Ramos (cell line): ENCODE results near the gene UNC50.
"Not testable (repeated sequence)": the region's sequence is repeated elsewhere in the genome, so short reads cannot be mapped to it uniquely, and the experiment has no call there.

Experiments used
- in situ Hi-C: fragments of 300-500 bp; cut with MboI; formaldehyde crosslinking; loops from one replicate; pipeline ENCODE4 v1.14.3; 2022; ENCODE audit warnings: low sequenced_read_pairs; ENCODE audit not compliant: unreplicated experiment

UNC50 gene

DNA sequence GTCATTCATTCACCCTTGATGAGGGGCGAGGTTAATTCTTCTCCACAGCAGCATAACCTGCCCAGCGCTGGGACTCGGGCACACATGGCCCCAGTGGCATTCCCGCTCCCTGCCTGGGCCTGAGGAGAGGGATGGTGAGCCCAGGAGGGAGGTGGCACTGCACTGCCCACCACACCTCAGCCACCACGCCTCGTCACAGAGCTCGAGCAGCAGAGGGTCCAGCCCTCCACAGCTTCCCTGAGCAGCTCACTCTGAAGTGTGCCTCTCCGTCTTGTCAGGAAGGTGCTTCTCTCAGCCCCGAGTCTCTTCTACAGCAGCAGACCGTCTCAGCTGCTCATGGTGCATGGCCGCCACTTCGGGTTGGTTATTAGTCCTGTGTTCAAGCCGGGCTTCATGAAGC is 35.0 kb upstream of the UNC50 start:
- in situ Hi-C loops, result no loop called here

DNA sequence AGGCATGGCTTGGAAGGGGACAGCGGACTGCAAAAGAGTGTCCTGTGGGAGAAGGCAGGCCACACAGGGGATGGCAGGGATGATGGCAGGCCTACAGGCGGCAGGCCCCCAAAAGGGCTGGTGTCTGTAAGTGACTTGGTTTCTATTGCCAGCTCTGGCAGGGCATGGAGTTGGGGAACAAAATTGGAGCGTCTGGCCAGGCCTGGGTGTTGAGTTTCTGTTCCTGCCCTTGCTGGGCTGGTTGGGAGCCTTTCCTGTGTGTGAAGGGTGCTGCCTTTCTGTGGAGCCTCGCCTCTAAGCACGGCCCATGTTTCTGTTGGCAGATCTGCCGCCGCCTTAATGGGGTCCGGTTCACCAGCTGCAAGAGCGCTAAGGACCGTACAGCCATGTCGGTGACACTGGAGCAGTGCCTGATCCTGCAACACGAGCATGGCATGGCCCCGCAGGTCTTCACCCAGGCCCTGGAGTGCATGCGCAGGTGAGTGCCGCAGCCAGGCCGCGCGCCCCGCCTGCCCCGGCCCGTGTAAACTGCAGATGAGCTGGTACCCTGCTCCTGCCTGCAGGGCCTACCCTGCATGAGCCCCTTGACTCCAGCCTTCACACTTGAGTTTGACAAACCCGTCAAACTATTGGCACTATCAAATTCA is 31.6 kb upstream of the UNC50 start:
- in situ Hi-C loops, result no loop called here

DNA sequence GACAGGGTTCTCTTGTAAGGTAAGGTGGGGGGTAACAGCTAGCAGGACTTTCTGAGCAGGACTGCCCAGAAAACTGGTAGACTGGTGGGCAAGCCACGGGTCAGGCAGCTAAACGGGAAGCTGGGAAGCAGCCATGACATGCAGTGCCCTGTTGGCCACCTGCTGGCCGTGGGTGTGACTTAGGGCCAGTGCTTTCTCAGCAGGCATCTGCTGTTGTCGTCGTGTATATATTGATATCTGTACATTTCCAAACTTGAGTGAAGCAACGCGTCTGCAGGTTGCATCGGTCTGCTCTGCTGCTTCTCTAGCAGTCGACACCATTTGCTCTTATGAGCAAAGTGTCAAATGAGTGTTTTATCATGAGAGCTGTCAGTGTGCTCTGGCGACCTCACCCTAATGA is 31.1 kb upstream of the UNC50 start:
- in situ Hi-C loops, result no loop called here

DNA sequence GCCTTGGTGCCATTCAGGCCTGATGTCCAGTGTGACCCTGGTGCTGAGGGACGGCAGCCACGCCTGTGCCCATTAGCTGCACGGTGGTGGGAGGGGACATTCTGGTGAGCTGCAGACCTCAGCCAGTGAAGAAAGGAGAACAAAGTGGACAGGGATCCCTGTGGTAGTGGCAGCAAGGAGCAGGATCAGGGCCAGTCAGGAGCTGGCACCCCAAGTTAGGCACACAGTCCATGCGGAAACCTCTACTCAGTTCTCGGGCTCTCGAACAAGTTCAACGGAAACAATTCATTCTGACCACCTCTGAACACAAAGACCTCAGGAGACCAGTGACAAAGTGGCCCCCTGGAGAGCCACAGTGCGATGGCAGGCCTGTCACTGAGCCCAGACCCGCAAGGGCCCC is 30.2 kb upstream of the UNC50 start:
- in situ Hi-C loops, result no loop called here

DNA sequence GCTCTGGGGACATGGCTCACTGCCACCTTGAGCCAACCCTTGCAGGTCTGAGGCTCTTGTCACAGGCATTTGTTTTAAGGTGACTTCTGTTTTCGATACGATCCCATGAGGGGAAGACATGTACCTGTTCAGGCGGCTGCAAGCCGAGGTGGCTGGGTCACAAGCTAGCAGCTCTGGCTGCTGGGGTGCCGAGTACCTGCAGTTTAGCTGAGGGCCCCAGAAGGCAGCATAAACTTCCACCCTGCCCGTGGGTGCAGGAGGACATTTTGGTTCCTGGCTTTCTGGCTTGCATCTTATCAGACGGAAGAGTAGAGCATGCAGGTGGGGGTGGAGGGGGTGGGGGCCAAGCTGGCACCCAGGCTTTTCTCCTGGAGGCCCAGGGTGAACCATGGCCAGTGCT is 28.5 kb upstream of the UNC50 start:
- in situ Hi-C loops, result no loop called here

DNA sequence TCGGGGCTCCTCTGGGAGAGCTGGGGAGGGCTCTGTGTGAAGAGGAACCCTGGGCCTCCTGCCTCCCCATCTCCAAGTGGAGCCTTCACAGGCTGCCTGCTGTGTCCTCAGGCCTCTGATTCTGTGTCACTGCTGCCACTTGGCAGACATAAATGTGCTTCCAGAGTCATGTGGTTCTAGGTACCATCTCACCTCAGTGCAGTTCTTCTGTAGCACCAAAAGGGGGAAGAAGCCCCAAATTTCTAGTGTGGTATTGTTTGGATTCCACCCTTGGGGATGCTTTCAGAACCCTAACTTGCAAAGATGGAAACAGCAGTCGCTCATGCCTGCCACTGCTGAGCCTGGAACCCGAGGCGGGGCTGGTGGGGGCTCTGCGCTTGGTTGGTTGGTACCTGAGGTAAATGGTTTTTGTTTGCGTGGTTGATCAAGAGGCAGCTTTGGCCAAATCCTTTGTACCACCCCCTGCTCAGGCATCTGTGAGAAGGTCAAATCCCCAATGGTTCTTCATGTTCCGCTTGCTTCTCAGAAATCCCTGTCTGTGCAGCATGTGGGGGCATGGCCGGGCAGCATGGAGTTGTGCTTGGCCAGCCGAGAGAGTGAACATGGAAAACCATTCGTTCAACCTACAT is 27.6 kb upstream of the UNC50 start:
- in situ Hi-C loops, result no loop called here

DNA sequence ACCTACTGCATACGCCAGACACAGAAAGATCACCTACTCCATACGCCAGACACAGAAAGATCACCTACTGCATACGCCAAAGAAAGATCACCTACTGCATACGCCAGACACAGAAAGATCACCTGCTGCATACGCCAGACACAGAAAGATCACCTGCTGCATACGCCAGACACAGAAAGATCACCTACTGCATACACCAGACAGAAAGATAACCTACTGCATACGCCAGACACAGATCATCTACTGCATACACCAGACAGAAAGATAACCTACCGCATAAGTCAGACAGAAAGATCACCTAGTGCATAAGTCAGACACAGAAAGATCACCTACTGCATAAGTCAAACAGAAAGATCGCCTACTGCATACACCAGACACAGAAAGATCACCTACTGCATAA is 25.9 kb upstream of the UNC50 start:
- in situ Hi-C loops, result no loop called here

DNA sequence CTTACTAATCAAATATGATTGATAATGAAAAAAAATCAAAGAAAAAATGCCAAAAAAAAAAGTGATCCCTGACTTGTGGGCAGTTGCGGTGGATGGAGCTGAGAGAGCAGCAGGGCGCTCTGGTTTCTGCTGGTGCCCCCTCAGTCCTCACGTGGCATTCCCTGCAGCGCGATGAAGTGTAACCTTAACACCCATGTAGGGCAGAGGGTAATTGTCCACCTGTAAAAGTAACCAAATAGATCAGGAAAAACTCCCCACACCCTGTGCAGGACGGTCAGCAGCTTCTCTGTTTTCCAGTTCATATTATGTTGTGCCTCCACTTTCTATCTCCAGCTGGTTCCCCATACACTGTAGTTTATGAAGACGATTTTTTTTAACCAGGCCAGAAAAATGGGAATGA is 25.1 kb upstream of the UNC50 start:
- in situ Hi-C loops, result no loop called here

DNA sequence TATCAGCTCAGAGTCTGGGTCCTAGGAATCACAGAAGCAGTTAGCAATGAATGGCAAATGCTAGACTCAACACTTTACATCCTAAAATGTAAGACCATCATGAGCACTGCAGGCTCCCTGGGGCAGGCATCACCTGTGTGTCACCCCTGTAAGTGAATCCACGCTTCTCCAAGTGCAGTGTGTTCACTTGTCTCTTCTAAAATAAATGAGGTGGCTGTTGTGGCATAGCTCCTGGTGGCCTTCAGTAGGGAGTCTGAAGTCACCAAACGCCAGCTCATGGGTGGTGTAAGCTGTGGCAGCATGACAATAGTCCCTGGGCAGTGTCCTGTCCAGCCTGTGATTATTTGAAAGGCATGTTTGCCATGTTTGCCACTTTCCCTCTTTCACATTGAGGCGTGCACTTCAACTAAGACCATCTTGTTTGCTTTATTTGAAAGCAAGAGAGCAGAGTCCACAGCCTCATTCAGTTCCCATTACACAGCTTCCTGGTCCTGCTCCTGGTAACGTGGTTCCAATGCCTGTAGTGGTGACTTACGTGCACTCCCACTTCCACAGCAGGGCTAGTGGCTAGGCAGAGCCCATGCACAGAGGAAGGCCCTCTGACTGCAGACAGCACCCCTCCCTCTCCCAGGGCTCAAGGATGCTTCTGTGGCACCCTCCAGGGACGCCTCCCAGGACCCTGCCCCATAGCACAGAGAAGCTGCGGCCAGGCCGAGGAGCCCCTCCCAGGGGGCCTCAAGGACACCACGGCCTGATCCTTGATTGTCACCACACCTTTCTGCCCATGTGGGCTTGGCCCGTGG is 24.4 kb upstream of the UNC50 start:
- in situ Hi-C loops, result no loop called here

DNA sequence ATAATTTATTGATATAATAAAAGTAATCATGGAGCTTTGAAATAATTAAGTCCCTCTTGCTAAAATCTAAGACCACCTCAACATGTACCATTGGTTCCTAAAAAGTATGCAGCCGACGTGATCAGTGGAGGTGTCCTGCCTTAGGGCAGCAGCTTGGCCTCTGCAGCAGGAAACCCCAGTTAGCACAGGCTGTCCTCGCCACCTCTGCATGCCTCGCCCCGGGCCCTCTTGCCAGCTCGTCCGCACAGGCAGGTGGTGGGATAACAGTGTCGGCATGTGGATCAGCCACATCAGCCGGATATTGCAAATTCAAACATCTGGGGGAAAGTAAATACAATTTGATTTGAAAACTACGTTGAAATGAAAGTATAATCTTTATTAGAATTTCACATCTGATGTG is 23.0 kb upstream of the UNC50 start:
- in situ Hi-C loops, result no loop called here

DNA sequence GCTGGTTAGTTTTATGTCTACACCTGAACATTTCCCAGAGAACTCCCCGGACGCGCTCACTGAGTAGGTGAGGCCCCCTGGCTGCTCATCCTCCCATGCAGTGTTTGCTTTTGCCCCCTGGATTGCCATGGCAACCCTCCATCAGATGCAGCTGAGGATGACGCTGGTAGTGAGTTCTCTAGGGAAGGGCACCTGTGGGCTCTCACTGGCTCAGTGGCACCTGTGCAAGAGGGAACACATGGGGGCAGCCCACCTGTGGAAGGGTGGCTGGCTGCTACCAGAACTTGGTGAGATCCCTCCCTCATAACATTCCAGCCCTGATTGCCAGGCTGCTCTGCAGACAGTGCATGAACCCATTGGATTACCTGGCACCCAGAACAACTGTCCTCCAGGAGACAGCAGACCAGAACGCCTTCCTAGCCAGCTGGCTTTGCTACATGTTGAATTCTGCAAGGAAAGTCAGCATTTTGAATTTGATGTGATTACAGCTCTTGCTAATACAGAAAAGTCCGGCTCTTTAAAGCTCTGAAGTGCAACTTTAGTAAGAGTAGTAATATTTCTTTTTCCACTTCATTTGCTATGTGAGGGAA is 21.7 kb upstream of the UNC50 start:
- in situ Hi-C loops, result no loop called here

DNA sequence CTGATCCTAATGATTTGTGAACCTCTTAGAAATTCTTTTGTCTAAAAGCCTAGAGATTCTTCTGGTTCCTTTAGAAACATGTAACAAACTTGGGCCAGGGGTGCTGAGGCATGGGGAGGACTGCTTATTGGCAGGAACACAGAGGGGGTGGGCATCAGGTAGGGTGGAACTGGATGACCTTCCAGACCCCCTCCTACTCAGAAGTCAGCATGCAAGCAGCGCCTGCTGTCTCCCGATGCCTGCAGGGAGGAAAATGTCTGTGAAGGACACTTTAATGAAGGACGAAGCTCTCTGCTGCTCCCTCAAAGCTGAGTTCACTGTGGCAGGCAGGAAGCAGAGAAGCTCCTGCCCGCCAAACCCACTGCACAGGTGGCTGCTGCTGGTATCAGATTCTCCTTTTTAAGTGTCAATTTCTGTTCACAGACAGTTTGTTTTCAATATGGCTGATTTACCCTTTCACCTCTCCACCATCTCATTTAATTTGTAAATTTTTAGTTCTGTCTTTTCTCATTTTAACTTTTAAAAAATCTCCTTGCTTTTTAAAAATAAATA is 19.4 kb upstream of the UNC50 start:
- in situ Hi-C loops, result no loop called here

DNA sequence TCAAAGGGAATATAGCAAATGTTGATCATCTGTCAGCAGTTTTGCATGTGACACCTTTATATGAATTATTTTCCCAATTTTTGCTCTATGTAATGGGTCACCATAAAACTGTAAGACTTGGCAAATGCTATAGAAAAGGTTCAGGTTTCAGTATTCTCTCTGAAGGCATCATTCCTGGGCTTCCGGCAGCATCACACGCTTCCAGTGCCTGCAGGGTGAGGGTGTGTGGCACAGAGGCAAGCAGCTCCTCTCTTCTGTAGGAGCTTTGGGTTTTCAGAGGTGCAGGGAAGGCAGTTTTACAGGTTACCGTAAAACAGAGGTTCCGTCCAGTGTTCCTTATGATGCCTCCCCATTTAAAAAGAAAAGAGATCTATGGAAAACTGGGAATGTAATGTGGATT is 18.9 kb upstream of the UNC50 start:
- in situ Hi-C loops, result no loop called here

DNA sequence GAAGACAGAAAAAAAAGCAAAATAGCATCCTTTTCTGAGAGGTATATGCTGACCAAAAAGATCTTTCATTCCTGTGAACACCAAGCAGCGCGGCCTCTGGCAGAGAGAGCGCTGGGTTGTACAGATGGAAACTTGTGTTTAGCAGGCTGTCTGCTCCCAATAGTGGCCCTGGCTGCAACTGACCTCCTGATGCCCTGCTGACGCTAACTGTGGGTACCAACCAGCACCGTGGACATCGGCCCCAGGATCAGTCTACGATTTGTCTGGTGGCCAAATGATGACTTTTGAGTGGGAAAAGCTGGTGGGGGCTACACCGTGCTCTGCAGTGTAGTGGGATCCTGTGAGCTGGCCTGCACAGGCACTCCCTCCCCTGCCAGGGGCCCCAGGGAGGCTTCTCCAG is 15.8 kb upstream of the UNC50 start:
- in situ Hi-C loops, result no loop called here

DNA sequence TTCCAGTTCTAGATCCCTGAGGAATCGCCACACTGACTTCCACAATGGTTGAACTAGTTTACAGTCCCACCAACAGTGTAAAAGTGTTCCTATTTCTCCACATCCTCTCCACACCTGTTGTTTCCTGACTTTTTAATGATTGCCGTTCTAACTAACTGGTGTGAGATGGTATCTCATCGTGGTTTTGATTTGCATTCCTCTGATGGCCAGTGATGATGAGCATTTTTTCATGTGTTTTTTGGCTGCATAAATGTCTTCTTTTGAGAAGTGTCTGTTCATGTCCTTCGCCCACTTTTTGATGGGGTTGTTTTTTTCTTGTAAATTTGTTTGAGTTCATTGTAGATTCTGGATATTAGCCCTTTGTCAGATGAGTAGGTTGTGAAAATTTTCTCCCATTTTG is 13.7 kb upstream of the UNC50 start:
- in situ Hi-C loops, result not testable (repeated sequence)

DNA sequence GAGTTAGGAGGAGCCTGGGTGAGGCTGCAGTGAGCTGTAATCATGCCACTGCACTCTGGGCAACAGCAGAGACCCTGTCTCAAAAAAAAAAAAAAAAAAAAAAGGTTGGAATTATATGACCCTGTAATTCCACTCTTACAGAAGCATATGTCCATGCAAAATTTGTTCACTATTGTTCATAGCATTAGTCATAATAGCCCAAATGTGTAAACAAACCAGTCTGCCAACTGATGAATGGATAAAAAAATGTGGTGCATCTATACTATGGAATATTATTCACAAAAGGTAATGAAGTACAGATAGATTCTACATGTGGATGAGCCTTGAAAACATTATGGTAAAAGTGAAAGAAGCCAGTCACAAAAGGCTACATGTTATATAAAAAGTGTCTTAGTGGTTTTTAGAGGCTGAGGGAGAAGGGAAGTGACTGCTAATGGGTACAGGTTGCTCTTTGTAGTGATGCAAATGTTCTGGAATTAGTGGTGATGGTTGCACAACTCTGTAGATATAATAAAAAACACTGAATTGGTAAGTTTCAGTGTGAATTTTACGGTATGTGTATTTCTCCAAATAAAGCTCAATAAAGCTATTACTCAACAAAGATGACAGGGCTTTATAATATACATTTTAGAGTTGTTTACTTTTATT is 9.5 kb upstream of the UNC50 start:
- in situ Hi-C loops, result no loop called here

DNA sequence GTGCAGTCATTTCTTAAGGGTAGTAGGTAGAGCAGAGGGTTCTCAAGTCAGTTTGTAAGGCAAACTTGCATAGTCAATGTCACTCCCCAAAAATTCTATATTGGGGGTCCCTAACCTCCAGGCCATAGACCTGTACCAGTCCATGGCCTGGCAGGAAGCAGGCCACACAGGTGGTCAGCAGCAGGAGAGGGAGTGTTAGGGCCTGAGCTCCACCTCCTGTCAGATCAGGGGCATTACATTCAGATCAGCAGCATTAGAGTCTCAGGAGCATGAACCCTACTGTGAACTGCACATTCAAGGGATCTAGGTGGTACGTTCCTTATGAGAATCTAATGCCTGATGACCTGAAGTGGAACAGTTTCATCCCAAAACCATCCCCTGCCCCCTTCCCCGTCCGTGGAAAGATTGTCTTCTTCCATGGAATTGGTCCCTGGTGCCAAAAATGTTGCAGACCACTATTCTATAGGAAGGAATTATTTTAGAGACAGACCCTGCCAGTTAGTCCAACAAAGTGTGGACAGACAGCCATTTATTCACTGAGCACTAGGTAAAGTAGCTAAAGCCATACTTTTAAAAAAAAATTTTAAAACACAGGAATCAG is 6.8 kb upstream of the UNC50 start:
- in situ Hi-C loops, result loop anchor here (10.0 kb wide), 1 partner anchor 187 kb away; no protein-coding TSS in a partner anchor

DNA sequence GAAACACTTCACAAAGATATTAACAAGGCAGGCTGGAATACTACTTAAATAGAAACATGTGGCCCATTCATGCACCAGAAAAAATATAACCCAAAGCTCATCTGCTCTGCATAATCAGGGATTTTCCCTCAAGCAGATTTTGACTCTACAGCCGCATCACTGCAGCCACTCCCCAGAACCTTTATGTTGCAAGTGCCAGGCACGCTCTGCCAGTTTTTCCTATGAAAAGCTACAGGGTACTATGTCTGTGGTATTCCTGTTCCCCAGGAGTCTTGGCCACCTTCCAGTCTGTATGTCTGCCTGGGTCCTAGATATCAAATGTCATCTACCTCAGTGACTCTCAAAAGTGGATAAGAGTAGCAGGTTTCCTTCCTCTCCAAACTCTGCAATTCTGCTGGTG is 3.8 kb upstream of the UNC50 start:
- in situ Hi-C loops, result loop anchor here (10.0 kb wide), 1 partner anchor 190 kb away; no protein-coding TSS in a partner anchor

DNA sequence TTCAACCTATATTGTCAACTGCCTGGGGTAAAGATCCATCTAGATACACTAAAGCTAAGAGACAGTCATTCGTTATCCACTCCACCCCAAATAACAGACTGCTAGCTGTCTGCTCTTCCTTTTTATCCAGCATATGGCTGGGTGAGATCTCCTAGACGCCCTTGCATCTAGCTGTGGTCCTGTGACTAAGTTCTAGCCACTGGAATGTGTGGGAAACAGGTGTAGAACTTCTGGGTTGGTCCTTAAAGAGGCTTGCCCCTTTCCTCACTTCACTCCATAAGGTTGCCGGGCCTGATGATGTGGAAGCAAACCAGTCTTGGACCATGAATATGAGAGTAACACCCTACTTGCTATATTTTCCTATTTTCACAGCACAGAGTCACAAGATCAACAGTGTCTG is 3.3 kb upstream of the UNC50 start:
- in situ Hi-C loops, result loop anchor here (10.0 kb wide), 1 partner anchor 190 kb away; no protein-coding TSS in a partner anchor

DNA sequence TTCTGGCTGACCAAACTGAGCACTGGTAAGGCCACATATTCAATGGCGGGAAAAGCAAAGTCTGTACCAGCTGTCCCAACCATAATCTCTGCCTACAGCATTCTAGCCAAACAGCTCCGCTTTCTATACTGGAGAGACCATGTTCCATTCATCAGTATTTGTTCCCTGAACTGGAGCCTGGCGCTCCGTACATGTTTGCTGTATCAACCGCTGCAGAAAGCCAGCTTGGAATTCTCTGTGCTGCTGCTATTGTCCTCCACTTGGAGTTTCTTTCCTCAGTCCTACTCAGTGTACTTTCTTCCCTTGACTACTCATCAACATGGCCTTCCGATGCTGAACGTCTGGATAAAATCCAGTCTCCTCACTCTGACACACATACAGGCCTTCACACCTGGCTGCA is 2.0 kb upstream of the UNC50 start:
- in situ Hi-C loops, result loop anchor here (10.0 kb wide), 1 partner anchor 192 kb away; no protein-coding TSS in a partner anchor
